NT2/D1 (cell line): ENCODE data around the gene C9orf72.
A peak's percentile ranks its signal among the peaks of the same experiment; 100 is the strongest.

Source experiments
- DNase-seq: peaks from one replicate; pipeline ENCODE4 v3.0.0-alpha.2; 2011; ENCODE audit warnings: low read depth, low spot score
- H3K27me3 ChIP-seq: 2 replicates; pipeline ENCODE4 v1.6.0; 2011; ENCODE audit warnings: mild to moderate bottlenecking; ENCODE audit not compliant: insufficient read length, insufficient read depth
- H3K36me3 ChIP-seq: 2 replicates; pipeline ENCODE4 v1.6.1; 2011; ENCODE audit warnings: mild to moderate bottlenecking, low read length, mixed read lengths; ENCODE audit not compliant: insufficient read depth, insufficient read length
- H3K4me1 ChIP-seq: 2 replicates; pipeline ENCODE4 v1.5.1; 2011; ENCODE audit not compliant: insufficient read depth, insufficient read length
- H3K4me3 ChIP-seq: 2 replicates; pipeline ENCODE4 v1.5.1; 2011; ENCODE audit warnings: low read depth; ENCODE audit not compliant: insufficient read length
- H3K9ac ChIP-seq: 2 replicates; pipeline ENCODE4 v1.6.0; 2011; ENCODE audit warnings: low read depth; ENCODE audit not compliant: insufficient read length
- H3K9me3 ChIP-seq: 2 replicates; pipeline ENCODE4 v1.5.1; 2011; ENCODE audit warnings: mild to moderate bottlenecking, low read length; ENCODE audit not compliant: insufficient read depth
- SUZ12 ChIP-seq: IDR thresholded peaks from 2 replicates; pipeline ENCODE4 v1.6.1; 2011; ENCODE audit not compliant: insufficient read length, insufficient read depth; ENCODE audit errors: extremely low read depth
- YY1 ChIP-seq: IDR thresholded peaks from 2 replicates; pipeline ENCODE4 v1.6.1; 2011; ENCODE audit not compliant: insufficient read length, insufficient read depth
- ZNF274 ChIP-seq: IDR thresholded peaks from 2 replicates; pipeline ENCODE4 v1.6.1; 2011; ENCODE audit warnings: mild to moderate bottlenecking, low read depth, low read length

Gene C9orf72

DNA sequence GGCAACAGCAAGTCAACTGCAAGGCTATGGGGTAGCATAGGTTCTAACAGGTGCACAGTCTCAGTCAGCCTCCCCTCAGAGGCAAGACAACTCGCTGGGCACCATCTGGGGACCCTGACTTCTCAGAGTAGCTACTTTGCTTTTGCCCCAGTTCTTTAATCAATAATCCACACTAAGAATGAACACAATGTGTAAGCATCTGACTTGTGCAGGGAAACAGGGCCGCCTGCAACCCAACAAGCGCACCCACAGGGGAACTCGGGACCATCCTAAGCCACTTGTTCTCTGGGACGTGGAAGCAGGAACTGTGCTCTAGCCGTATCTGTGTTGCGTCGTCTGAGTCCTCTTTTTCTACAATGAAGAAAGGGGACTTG lies 45.6 kb downstream of the C9orf72 start:
- peaks cover 9% of the 10 kb centered on the region for H3K27me3 ChIP-seq
- TF ChIP-seq YY1 (no peak), SUZ12 (no peak), ZNF274 (no peak)
- peak overlapping the region; percentile 44 for H3K9ac ChIP-seq

DNA sequence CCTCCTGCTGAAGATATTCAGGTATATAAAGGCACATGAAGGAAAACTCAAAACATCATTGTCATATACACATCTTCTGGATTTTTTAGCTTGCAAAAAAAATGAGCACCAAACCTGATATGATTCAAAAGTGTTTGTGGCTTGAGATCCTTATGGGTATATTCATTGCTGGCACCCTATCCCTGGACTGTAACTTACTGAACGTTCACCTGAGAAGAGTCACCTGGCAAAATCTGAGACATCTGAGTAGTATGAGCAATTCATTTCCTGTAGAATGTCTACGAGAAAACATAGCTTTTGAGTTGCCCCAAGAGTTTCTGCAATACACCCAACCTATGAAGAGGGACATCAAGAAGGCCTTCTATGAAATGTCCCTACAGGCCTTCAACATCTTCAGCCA lies 49.0 kb downstream of the C9orf72 start, which contains the start of gene IFNK:
IFNK (plus strand) TSS at position 55 of the 400 bp plus-strand sequence; CDS start at position 102, 47 bp downstream.
- Histone ChIP-seq H3K4me1 (no peaks in the 10 kb centered on the region), H3K27me3 (peaks cover 9% of the 10 kb centered on the region), H3K9me3 (no peaks in the 10 kb centered on the region), H3K9ac (no peak within 1 kb of the TSS), H3K4me3 (no peak within 1 kb of the TSS), H3K36me3 (no peaks in the 10 kb centered on the region)
- DNase-seq: no peak
- TF ChIP-seq ZNF274: no peak

More for the DNA sequence above, 45.6 kb downstream of the C9orf72 start:
- H3K4me1 ChIP-seq: no peaks in the 10 kb centered on the region
- no peaks in the 10 kb centered on the region for H3K36me3 ChIP-seq
- no peak for DNase-seq
- no peaks in the 10 kb centered on the region for H3K9me3 ChIP-seq
- H3K4me3 ChIP-seq: peak overlapping the region; percentile 89

DNA sequence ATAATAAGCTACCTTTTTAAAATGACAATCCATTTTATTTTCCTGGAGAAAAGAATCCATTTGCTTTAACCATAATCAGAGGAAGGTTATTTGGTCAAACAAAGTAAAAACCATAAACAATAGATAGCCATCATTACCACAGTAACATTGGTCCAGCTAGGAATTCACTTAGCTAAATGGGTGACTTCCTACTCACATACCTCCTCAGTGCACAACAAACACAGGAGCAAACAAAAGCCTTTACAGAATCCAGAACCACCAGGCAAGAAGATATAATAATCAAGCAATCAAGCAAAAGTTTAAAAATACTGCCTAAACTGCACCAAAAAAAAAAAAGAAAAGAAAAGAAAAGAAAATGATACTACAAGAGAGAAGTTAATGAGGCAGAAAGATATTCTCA lies 50.1 kb downstream of the C9orf72 start:
- no peaks in the 10 kb centered on the region for H3K36me3 ChIP-seq
- H3K4me1 ChIP-seq: no peaks in the 10 kb centered on the region
- H3K9ac ChIP-seq: no peak overlapping the region
- TF ChIP-seq YY1: no peak
- DNase-seq: peak; percentile 16
- no peaks in the 10 kb centered on the region for H3K9me3 ChIP-seq
- H3K27me3 ChIP-seq: peaks cover 9% of the 10 kb centered on the region
- H3K4me3 ChIP-seq: no peak overlapping the region

DNA sequence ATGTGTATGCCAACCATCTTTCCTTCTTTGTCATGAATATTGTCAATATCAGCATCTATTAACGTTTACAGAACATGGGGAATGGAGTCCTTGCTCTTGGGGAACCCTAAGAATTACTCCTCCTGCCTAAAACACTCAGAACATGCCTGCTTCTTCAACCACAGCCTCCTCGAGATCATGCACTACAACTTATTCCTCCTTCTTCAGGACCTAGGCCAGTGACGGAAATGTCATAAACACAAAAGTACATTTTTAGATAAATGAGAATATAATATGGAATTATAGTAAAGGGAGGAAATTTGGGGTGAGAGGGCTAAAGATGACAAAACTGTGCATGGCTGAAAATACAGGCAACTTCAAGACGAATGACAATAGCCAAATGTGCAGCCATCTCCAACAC lies 52.3 kb downstream of the C9orf72 start:
- Histone ChIP-seq H3K4me3 (no peak overlapping the region), H3K9me3 (no peaks in the 10 kb centered on the region), H3K9ac (no peak overlapping the region), H3K36me3 (no peaks in the 10 kb centered on the region), H3K27me3 (no peaks in the 10 kb centered on the region), H3K4me1 (no peaks in the 10 kb centered on the region)
- TF ChIP-seq YY1 (no peak), ZNF274 (no peak), SUZ12 (no peak)
- no peak for DNase-seq

DNA sequence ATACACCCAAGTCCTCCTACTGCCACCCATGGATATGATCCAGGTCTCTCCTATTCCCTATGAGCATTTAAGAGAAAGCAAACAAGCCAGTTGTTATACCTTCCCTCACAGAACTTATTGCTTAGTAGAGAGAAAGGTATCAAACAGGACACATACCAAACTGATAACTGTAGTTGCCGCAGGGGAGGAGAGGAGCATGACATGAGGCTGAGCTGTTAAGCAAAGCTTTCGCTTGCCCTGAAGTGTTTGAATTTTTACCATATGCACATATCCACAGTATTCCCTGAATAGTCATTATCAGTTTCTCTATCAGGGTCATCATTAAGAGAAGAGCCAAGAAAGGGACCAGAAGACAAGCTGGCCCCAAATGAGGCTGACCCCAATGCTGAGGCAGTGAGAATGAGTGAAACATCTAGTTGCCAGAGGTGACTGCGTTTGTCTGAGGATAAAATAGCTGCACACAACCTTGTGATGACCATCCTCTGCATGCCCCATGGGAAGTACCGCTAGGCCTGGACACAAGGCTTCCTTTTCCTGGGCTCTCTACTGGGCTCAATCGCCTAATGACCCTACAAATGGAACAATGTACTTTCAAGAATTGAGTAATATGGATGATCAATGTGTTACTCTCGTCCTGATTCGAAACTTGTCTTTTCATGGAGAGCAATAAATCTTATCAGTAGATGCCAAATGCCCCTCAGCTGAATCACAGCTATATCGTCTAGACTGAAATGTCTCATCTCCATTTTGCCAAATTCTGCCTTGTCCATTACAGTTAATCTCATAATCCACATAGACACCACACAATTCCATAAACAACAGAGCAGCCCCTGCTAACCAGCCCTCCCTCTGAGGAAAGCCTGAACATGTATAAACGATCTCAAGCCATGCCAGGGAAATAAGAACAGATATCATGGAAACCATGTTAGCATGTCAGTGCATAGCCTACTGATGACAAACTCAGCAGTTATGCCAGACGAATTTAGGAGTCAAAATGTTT lies 53.5 kb downstream of the C9orf72 start:
- TF ChIP-seq SUZ12 (no peak), YY1 (no peak), ZNF274 (no peak)
- Histone ChIP-seq H3K9ac (no peak overlapping the region), H3K4me1 (no peaks in the 10 kb centered on the region), H3K9me3 (no peaks in the 10 kb centered on the region), H3K4me3 (no peak overlapping the region), H3K36me3 (no peaks in the 10 kb centered on the region), H3K27me3 (no peaks in the 10 kb centered on the region)
- no peak for DNase-seq

DNA sequence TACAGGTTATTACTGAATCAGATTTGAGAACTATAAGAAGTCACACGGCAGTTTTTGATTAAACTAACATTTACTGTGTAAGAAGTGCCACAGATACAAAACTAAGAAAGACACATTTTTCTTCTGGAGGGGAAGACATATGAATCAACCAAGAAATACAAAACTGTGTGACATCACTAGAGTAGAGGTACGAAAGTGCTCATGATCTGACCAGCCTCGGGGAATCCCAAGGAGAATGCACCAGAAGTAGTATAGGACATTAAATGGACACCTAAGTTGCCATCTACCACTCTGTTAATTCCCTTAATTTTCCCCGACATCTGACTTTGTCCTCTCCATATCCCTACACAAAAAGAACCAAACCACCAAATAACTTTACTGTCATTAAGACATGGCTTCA lies 54.5 kb downstream of the C9orf72 start:
- Histone ChIP-seq H3K4me3 (no peak overlapping the region), H3K4me1 (no peaks in the 10 kb centered on the region), H3K9me3 (no peaks in the 10 kb centered on the region), H3K9ac (no peak overlapping the region), H3K36me3 (no peaks in the 10 kb centered on the region), H3K27me3 (no peaks in the 10 kb centered on the region)
- DNase-seq: no peak
- no peak for TF ChIP-seq SUZ12
- TF ChIP-seq YY1: no peak
- no peak for TF ChIP-seq ZNF274

DNA sequence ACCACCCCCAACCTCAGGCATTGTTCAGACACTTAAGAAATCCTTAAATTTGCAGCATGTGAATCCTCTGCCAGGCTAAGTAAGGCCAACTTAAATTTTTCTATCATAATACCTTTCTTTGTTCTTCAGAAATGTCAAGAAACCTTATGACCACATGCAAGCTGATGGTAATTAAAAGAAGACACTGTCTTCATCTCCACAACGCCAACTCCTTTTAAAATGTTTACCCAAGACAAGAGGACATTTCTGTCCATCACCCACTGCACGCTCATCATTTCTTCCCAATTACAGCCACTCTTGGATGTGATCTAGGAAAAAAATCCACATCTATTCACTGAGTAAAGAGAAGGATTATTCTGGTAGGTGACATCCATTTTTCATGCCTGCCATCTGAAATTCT lies 55.3 kb downstream of the C9orf72 start:
- Histone ChIP-seq H3K9ac (no peak overlapping the region), H3K4me1 (no peaks in the 10 kb centered on the region), H3K9me3 (no peaks in the 10 kb centered on the region), H3K27me3 (no peaks in the 10 kb centered on the region), H3K36me3 (no peaks in the 10 kb centered on the region), H3K4me3 (no peak overlapping the region)
- TF ChIP-seq SUZ12 (no peak), YY1 (no peak), ZNF274 (no peak)
- DNase-seq: no peak
